ENCODE data around the gene NME5. TPM values are rescaled to one million over a fixed set of nuclear protein-coding genes. Genes with fewer than 3 reads are reported as not detected.

The NME5 gene
- total and polyA plus RNA-seq, 9 of the 15 experiments (the other 6 are each of a cell fraction or from before 2014, with no cell fraction given), result not detected

DNA sequence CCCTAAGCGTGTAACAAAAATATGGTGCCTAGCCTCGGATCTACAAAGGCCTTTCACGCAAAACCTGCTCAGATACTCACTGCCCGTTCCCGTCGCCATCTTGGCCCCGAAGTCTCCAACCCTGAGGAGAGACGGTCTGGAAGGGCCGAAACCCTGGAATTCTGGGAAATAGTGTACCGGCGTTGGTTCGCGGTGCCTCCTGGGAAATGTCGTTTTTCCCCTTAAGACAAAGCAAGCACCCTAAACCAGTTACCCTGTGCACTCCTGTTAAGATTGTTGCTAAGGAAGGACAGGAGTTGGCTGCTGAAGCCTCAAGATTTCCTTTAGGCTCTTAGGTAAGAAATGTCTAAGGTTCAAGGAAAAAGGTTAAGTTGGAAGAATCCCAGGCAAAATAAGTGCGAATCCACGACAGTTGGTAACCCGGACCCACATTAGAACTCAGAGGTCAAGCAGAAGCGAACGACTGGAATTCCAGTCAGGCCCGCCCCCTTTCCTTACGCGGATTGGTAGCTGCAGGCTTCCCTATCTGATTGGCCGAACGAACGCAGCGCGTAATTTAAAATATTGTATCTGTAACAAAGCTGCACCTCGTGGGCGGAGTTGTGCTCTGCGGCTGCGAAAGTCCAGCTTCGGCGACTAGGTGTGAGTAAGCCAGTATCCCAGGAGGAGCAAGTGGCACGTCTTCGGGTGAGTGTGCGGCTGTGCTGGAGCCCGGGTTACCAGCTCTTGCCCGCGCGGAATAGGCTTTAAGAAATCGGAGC is 39.5 kb upstream of the NME5 start, which contains the start of the genes BRD8 and KIF20A (continued):
- TF ChIP-seq, protein P1, sequence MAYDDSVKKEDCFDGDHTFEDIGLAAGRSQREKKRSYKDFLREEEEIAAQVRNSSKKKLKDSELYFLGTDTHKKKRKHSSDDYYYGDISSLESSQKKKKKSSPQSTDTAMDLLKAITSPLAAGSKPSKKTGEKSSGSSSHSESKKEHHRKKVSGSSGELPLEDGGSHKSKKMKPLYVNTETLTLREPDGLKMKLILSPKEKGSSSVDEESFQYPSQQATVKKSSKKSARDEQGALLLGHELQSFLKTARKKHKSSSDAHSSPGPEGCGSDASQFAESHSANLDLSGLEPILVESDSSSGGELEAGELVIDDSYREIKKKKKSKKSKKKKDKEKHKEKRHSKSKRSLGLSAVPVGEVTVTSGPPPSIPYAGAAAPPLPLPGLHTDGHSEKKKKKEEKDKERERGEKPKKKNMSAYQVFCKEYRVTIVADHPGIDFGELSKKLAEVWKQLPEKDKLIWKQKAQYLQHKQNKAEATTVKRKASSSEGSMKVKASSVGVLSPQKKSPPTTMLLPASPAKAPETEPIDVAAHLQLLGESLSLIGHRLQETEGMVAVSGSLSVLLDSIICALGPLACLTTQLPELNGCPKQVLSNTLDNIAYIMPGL (CRISPR knock-in tag; IDR thresholded peaks at IDR 0.05), result no peak
- no peak for TF ChIP-seq KLF6 (CRISPR knock-in tag; IDR thresholded peaks at IDR 0.05; ENCODE audit: borderline replicate concordance)
- TF ChIP-seq, protein P2, sequence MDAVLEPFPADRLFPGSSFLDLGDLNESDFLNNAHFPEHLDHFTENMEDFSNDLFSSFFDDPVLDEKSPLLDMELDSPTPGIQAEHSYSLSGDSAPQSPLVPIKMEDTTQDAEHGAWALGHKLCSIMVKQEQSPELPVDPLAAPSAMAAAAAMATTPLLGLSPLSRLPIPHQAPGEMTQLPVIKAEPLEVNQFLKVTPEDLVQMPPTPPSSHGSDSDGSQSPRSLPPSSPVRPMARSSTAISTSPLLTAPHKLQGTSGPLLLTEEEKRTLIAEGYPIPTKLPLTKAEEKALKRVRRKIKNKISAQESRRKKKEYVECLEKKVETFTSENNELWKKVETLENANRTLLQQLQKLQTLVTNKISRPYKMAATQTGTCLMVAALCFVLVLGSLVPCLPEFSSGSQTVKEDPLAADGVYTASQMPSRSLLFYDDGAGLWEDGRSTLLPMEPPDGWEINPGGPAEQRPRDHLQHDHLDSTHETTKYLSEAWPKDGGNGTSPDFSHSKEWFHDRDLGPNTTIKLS (IDR thresholded peaks at IDR 0.05; ENCODE audit: borderline replicate concordance, low read depth), result peak; percentile 90
- no peak; the same call in 1 of the 2 replicates for TF ChIP-seq ESRRA (IDR thresholded peaks at IDR 0.05; ENCODE audit: borderline replicate concordance, low read depth)
- TF ChIP-seq SETDB1 (IDR thresholded peaks at IDR 0.05; ENCODE audit: low read length), result no peak
- TF ChIP-seq CREBBP (IDR thresholded peaks at IDR 0.05; ENCODE audit: low read depth, low read length), result no peak
- TF ChIP-seq, protein P3, sequence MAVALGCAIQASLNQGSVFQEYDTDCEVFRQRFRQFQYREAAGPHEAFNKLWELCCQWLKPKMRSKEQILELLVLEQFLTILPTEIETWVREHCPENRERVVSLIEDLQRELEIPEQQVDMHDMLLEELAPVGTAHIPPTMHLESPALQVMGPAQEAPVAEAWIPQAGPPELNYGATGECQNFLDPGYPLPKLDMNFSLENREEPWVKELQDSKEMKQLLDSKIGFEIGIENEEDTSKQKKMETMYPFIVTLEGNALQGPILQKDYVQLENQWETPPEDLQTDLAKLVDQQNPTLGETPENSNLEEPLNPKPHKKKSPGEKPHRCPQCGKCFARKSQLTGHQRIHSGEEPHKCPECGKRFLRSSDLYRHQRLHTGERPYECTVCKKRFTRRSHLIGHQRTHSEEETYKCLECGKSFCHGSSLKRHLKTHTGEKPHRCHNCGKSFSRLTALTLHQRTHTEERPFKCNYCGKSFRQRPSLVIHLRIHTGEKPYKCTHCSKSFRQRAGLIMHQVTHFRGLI (CRISPR knock-in tag; IDR thresholded peaks at IDR 0.05), result no peak
- TF ChIP-seq MEIS2 (IDR thresholded peaks at IDR 0.05; ENCODE audit: partially characterized antibody), result no peak
- peak; percentile 67 to 78; a peak in 3 of 4 replicates for TF ChIP-seq SIX5 (IDR thresholded peaks at IDR 0.05; ENCODE audit: borderline replicate concordance in 1 of 2, insufficient read depth in 1 of 2, low read depth in 1 of 2, low read length in 2 of 2)
- TF ChIP-seq EZH2 (IDR thresholded peaks at IDR 0.05; ENCODE audit: borderline replicate concordance, low read depth, low read length), result no peak
- no peak for TF ChIP-seq TCF3 (CRISPR knock-in tag; IDR thresholded peaks at IDR 0.05)
- no peak for TF ChIP-seq ZNF75A (CRISPR knock-in tag; IDR thresholded peaks at IDR 0.05)
- peak; percentile 79 for TF ChIP-seq C11orf30 (IDR thresholded peaks at IDR 0.05; ENCODE audit: low read depth)
- no peak for TF ChIP-seq DACH1 (IDR thresholded peaks at IDR 0.05; ENCODE audit: partially characterized antibody)
- no peak; a peak in 1 of 4 replicates for TF ChIP-seq ARNT (IDR thresholded peaks at IDR 0.05)
- TF ChIP-seq, protein P4, sequence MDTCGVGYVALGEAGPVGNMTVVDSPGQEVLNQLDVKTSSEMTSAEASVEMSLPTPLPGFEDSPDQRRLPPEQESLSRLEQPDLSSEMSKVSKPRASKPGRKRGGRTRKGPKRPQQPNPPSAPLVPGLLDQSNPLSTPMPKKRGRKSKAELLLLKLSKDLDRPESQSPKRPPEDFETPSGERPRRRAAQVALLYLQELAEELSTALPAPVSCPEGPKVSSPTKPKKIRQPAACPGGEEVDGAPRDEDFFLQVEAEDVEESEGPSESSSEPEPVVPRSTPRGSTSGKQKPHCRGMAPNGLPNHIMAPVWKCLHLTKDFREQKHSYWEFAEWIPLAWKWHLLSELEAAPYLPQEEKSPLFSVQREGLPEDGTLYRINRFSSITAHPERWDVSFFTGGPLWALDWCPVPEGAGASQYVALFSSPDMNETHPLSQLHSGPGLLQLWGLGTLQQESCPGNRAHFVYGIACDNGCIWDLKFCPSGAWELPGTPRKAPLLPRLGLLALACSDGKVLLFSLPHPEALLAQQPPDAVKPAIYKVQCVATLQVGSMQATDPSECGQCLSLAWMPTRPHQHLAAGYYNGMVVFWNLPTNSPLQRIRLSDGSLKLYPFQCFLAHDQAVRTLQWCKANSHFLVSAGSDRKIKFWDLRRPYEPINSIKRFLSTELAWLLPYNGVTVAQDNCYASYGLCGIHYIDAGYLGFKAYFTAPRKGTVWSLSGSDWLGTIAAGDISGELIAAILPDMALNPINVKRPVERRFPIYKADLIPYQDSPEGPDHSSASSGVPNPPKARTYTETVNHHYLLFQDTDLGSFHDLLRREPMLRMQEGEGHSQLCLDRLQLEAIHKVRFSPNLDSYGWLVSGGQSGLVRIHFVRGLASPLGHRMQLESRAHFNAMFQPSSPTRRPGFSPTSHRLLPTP (IDR thresholded peaks at IDR 0.05; ENCODE audit: borderline replicate concordance, extremely low read depth, insufficient read length), result no peak
- TF ChIP-seq, protein P5, sequence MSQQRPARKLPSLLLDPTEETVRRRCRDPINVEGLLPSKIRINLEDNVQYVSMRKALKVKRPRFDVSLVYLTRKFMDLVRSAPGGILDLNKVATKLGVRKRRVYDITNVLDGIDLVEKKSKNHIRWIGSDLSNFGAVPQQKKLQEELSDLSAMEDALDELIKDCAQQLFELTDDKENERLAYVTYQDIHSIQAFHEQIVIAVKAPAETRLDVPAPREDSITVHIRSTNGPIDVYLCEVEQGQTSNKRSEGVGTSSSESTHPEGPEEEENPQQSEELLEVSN (IDR thresholded peaks at IDR 0.05; ENCODE audit: borderline replicate concordance in 1 of 2, extremely low read depth in 1 of 2, insufficient read depth in 1 of 2, insufficient read length in 1 of 2, low read depth in 1 of 2, low read length in 1 of 2, poor library complexity in 1 of 2, severe bottlenecking in 1 of 2), result peak in 1 of 2 experiments; percentile 87
